ENCODE data around the gene CYP4B1. TPM values are rescaled to one million over a fixed set of nuclear protein-coding genes. Genes with fewer than 3 reads are reported as not detected.

The CYP4B1 gene
- total RNA-seq, 1 experiment from 2014 or later, result not detected

DNA sequence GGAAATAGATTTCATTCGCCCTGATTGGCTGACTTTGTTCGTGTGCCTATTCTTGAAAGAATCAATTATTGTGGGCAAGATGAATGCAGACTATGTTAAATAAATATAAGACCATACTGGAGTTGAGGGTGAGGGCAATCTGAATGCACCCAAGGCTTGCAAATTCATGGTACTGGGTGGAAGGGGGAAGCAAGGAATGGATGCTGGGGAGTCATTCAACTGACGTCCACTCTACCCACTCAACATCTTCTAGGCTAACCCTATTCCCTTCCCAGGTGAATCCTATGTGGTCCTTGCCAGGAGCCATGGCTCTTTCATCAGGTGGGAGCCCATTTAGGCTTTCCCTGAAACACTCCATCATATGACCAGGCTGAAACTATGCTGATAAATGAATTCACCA lies 5.7 kb upstream of the CYP4B1 start:
- DNase-seq (ENCODE audit: low read depth), result no peak

DNA sequence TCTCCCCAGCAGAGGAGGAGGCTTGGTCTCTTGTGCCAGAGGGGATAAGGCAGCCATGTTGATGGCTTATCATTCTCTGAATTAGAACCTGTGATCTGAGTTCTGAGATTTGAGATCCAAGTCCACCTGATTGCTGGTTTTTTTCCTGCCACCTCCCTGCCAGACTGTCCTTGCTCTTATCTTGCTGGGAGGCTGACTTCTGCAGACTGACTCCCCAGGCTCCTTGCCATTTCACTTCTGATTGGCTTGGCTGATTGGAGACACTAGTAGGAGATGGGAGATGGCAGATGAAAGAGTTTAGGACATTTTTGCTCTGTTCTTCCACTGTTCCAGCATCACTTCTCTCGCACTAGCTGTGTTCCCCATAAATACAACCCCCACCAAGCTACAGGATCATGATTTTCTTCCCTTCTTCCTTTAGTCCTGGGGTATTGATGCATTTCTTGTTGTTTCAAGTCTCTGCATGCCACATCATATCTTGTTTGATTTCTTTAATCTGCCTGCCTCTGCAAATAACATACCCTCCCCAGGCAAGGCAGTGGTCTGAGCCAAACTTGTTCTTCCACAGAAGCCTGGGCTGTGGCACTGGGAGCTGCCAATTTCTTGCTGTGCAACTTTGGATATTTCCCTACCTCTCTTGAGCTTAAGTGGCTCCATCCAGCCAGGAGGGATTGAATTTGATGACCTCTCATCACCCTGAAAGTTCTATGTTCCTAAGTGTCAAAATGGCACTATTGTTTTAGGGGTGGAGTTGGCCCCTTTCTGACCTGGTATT lies 963 bp upstream of the CYP4B1 start:
- DNase-seq (ENCODE audit: low read depth), result no peak

DNA sequence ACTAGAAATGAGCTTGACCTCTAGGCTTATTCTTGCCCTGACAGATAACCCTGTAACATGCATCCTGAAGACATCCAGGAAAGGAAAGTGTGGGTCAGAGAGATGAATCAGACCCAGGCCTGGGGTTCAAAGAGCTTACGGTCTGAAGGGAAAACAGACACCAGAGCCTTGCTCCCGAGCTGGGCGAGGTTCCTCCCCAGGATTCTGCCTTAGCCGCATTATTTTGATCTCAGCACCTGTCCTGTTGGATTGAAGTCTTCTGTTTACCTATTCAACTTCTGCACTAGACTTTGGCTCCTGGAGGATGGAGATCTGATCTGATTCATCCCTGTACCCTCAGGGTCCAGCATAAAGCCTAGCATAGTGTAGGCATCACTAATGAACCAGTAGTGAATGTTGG lies 1.9 kb downstream of the CYP4B1 start:
- DNase-seq (ENCODE audit: low read depth), result no peak

DNA sequence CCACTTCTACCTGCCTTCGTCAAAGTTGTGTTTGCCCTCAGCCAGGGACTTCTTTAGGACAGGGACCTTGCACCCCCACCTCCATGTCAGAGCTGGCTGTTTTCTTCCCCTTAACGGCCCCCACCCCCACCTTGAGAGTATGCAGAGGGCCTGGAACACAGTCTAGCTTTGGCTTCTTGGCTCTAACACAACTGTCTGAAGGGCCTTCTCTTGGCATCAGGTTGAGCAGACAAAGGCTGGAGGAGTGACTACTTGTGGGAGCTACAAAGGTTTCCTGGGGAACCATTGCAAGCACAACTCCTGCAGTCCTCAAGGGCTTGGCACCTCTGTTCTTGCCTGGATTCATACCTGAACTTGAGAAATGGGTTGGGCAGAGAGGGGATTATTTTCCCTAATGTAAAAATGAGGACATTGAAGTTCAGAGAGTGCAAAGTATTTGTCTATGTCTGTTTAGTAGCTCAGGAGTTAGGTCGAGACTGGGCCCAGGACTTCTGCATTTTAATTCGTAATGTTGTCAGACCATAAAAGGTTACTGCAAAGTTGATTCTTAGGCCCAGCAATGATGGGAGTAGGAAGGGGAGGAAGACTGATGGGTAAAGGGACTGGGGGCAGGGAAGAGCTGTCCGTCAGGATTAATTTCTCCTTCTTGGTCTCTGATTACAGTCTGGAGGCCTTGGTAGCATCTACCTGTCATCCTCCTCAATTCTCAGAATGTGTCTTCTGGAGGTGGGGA lies 2.6 kb downstream of the CYP4B1 start:
- no peak for DNase-seq (ENCODE audit: low read depth)

DNA sequence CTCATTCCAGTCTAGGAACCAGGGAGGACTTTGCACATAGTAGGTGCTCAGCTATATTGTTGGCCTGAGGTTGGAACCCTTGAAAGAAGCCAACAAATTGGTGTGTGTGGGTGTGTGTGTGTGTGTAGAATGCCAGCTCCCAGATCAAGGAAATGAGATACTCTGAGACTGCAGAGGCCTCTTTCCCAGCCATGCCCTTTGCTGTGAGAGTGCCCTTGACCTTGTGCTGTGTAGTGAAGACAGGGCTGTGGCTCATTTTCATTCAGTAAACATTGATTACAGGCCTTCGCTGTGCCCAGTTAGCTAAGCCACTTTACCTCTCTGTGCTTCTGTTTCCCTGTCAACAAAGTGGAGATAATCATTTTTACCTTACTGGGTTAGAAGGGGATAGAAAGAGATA lies 3.2 kb downstream of the CYP4B1 start:
- no peak for DNase-seq (ENCODE audit: low read depth)

DNA sequence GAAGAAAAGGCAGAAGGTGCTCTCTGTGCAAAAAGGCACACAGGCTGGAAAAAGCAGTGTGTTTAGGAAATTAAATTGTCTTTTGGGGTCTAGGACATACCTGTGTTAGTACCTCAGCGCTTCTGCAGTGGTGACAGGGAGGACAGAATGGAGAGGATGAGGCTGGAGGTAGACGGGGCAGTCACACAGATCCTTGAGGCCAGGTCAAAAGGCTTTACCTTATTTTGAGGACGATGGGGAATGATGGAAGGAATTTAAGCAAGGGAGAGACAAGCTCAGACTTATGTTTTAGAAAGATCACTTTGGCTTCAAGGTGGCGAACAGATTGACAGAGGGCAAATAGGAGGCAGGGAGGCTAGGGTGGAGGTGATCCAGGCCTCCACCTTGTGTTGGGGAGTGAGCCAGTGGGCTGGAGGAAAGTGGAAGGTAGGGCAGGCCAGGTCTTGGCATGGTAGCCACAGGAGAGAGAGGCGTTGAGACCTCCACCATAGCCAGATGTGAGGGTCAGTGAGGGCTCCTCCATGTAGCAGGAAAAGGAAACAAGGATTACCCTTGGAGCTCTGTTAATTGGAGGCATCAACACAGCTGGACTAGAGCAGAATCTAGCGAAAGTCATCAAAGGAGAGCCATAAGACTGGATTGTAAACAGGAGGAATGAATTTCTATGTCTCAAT lies 4.2 kb downstream of the CYP4B1 start:
- no peak for DNase-seq (ENCODE audit: low read depth)

DNA sequence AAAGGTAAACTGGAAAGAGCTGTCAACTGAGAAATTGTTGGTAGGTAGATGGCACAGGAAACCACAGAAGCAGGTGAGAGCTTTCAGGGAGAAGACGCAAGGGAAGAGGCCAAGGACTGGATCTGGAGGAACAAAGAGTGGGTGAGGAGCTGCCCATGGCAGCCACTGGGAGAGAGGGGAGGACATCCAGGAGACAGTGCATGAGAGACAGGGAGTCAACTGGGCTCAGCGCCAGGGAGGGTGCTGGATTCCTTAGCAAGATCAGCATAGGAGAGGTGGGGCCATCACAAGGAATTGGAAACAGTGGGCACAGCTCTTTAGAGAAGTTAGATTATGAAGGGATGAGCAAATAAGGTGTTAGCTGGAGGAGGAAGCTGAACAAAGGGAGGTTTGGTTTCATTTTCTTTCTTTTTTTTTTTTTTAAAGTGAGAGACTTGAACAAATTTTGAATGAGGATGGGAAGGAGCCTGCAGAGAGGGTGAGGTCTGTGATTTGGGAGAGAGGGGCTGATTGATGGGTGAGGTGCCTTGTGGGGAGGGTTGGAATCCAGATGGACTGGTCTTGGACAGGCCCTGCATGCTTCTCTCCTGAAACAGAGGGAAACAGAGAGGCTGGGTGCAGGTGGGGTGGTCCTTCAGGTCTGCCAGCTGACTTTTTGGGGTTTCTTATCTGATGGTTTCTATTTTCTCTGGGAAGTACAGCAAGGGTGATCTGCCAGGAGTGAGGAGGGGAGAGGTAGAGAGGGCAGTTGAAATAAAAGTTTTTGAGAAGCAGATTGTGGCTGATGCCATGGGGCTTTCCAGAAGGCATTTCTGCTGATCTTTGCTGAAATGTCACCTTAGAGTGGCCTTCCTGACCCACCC lies 5.4 kb downstream of the CYP4B1 start:
- DNase-seq (ENCODE audit: low read depth), result no peak

DNA sequence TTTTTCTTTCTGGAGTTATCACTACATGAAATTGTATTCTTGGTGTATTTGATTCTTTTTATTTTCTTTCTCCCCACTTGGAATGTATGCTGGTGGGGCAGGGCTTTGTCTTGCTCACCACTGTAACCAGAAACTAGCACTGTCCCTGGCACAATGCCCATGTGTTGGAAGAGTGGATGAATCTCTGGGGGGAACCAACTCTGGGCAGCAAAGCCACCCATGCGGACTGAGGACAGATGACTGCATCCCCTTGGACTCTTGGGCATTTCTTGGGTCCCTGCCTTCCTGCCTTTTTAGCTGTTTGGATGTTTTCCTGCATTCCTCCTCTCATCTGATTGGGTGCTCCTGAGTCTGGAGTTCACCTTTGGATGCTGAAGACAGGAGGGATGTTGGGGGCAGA lies 6.1 kb downstream of the CYP4B1 start:
- no peak for DNase-seq (ENCODE audit: low read depth)

DNA sequence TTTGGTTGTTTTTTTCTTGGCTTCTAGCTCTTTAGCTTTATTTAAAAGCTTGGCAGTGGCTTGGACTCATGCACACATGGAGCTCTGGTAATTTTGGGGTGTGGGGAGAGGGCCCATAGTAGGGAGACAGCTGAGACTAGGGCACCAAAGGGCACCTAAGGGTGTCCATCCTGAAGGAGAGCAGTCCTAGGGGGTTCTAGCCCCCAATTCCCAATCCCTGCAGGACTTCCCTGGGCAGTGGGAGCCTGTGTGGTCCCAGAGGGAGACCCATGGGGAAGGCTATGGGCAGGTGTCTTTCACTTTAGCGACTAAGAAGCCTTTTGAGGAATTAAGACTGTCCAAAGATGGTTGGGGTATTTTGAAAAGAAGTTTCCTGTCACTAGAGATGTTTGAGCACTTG lies 6.9 kb downstream of the CYP4B1 start:
- DNase-seq (ENCODE audit: low read depth), result no peak

DNA sequence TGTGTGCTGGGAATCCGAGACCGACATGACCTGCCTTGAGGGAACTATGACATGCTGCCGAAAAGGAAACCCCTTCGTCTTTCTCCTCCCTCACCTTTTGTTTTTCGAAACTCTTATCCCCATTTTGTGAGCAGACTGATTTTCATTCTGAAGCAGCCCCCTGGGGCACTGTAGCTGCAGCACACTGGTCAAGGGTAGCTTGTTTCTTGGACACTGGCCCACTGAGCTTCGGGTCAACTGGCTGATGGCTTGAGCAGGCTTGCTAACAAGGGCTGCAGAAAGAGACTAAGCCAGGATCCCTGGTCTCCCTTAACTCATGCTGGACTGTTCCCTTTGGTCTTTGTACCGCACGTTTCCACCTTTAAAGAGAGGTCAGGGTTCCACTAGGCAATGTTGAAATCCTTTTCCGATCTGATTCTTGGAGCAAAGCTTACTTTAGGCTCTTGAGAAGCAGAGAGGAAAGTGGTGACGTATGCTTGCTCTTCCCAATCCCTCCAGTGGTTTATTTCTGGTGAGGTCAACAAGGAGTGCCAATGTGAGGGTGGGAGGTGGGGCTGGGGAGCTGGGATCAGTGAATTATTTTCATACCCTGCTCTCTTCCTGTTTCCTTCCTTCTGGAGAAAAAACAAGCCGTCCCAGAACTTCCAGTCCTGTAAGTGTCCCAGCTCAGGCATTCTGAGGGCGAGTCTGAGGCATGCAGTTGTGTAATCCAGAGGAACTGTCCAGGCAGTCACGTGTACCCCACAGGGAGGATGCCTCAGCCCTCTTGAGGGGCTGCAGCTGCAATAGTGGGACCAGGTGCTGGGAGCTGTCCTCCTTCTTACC lies 7.6 kb downstream of the CYP4B1 start:
- no peak for DNase-seq (ENCODE audit: low read depth)

DNA sequence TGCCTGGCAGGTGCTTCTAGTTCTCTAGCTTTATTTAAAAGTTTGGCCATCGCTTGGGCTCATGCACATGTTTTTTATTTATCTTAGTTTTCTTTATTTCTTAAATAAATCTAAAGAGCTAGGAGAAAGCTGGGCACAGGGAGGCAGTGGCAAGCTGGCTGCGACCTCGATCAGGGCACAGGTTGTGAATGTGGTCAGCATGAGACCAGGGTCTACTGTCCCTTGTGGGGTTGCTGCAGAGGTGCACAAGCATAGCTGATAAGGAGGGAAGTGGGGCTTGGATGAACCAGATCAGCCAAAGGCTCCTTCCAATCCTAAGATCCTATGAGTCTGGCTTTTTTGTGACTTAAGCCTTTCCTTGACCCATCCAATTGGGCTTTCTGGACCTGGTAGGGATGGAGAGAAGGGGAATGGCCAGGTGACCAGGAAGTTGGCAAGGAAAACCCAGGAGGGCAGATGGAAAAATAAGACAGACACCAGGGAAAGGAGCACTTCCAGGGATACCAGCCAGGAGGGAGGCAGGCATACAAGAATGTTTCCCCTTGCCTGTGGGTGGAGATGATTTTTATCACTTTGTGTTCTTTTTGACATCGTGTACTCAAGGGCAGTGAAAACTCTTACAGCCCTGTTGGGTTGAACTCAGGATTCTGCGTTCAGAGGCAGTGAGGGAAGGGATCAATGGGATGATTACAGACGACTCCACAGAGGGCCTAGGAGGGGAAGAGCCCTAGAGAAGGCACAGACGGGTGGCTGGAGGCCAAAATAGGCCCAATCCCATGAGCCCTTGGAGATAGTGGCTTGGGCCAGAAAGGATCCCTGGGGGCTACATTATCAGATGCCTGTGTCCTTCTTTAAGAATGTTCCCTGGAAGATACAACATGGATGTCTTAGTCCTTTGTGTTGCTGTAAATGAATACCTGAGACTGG lies 8.5 kb downstream of the CYP4B1 start:
- no peak for DNase-seq (ENCODE audit: low read depth)

DNA sequence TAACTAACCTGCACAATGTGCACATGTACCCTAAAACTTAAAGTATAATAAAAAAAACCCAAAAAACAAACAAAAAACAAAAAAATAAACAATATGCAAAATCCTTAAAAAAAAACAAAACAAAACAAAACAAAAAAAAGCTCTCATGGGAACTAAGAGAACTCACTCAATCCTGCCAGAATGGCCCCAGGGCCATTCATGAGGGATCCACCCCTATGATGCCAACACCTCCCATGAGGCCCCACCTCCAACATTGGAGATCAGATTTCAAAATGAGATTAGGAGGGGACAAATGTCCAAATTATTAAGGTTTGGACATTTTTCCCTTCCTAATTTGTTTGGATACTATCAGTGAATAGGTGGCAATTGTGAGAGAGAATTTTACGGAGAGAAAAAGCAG lies 10.2 kb downstream of the CYP4B1 start:
- DNase-seq (ENCODE audit: low read depth), result no peak

DNA sequence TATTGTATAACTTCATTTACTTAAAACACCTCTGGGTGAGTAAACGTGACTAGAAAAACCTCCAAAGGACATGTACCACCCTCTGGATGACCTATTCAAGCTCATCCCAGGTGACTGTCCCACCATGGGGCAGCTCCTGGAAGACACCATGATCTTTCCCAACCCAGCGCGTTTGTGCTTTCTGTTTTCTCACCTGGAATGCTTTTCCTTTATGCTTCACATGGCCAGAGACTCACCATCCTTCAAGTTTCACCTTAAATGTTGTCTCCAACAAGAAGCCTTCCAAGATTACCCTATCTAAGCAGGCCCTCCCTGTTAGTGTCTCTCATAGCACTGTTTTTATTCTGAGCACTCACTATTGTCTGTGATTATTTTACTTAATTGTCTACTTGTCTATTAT lies 11.1 kb downstream of the CYP4B1 start:
- DNase-seq (ENCODE audit: low read depth), result no peak

DNA sequence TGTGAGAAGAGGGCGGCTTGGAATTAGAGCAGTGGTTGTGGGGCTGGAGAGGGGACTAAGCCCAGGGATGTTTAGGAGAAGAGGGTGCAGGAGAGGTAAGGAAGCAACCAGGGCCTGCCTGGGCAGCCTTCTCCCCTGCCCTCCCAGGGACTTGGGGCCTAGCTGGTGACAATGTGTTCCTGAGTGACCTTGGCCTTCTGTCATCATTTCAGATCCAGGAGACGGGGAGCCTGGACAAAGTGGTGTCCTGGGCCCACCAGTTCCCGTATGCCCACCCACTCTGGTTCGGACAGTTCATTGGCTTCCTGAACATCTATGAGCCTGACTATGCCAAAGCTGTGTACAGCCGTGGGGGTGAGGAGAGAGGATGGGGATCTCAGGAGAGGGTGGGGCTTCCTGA lies 11.8 kb downstream of the CYP4B1 start:
- DNase-seq (ENCODE audit: low read depth), result no peak

DNA sequence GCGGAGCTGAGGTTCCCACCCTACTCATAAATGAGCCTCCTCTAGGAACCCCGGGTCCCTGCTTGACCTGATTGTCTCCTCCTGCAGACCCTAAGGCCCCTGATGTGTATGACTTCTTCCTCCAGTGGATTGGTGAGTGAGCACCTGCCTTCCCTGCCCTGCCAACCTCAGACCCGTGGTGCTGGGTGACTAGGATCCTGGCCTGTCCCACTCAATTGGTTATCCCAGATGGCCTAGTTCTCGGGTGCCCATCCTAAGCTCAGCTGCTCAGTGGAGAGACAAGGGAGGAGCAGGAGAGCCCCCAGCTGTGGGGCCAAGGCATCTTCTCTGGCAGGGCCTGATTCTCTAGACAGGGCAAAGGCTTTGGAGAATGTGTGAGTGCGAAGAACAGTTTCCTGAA lies 12.2 kb downstream of the CYP4B1 start:
- no peak for DNase-seq (ENCODE audit: low read depth)

DNA sequence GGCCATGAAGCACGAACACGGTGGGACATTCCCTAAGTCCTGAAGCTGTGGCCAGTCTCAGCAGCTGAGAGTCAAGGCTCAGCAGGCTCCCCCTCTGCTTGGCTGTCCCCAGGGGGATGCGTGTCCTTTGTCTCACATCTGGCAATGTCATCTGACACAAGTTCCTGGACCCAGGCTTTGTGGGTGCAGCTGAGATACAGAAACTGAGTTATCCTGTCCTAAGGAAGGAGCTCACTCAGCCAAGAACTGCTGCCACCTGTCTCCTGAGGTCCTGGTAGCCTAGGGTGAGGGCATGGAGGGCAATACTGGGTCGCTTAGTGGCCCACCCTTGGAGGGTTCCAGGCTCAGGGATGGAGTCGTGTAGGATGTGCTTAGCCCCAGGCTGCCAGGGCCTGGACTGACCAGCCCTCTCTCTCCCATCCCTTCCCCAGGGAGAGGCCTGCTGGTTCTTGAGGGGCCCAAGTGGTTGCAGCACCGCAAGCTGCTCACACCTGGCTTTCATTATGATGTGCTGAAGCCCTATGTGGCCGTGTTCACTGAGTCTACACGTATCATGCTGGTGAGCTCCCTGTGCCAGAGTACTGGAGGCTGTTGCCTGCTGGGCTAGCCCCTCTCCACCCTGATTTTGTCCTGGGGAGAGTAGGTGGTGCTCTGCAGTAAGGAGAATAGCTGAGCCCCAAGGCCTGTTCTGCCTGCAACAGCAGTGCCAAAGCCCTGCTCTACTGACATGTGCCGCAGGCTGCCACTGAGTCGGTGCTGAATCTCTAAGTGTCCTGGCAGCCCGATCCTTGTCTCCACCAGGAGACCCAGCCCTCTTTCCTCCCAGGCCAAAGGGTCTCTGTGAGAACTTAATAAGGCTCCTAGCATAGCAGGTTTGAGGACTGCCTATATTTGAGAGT lies 13.5 kb downstream of the CYP4B1 start:
- DNase-seq (ENCODE audit: low read depth), result no peak

DNA sequence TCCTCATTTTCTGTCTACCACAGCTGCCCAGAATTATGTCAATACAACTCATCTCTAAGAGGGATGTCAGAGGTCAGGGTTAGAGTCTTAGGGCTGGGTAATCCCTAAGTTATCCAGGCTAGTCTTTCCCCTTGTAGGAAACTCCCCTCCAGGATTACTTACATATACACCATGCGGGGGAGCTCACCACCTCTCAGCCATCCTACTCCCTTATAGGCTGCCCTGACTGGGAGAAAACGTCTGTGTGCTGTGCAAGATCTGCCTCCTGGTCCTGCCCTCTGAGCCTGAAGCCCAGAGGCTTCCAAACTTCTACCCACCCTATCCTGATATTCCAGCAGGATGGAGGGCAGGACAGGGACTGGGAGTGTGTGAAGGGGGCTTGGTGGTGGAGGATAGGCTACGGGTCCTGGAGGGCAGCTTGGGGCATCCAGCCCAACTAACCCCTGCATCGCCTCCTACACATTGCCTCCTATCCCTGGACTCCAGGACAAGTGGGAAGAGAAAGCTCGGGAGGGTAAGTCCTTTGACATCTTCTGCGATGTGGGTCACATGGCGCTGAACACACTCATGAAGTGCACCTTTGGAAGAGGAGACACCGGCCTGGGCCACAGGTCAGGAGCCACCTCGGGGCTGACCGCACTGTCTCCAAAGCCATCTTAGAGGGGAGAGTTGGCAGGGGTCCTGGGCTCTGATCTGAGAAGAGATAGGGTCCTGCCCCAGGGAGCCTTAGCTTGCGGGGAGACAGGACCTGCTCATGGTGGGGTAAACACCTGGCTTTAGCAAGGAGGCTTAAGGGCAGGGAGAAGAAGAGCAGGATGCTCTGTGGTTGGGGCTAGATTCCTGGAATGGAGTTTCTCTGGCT lies 14.4 kb downstream of the CYP4B1 start:
- DNase-seq (ENCODE audit: low read depth), result no peak

DNA sequence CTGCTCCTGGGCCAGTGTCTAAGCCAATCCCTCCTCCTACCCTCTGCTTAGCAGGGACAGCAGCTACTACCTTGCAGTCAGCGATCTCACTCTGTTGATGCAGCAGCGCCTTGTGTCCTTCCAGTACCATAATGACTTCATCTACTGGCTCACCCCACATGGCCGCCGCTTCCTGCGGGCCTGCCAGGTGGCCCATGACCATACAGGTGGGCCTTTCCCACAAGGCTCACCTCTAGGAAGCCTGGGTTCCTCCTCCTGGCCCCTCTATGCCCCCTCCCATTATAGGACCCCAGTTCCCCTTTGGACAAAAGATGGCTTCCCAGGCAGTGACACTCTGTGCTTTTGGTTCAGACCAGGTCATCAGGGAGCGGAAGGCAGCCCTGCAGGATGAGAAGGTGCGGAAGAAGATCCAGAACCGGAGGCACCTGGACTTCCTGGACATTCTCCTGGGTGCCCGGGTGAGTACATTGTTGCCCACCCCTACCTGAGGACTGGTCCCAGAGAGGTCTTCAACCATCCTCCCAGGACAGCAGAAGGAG lies 15.1 kb downstream of the CYP4B1 start:
- DNase-seq (ENCODE audit: low read depth), result no peak
